GM12878 (cell line): ENCODE data around the gene B3GNT7. TPM values are rescaled to one million over a fixed set of nuclear protein-coding genes. Genes with fewer than 3 reads are reported as not detected.

ENCODE experiments used
- CBX5 ChIP-seq: sonication (generic); IDR thresholded peaks from 2 replicates; pipeline ENCODE4 v1.6.1; 2016; ENCODE audit warnings: low read depth, moderate library complexity, mild to moderate bottlenecking, inconsistent platforms
- EP300 ChIP-seq, 2 experiments: fragments of 150-350 bp in 1 of 2; IDR thresholded peaks; 2 replicates each; pipeline ENCODE4 v1.6.1; 2011 to 2012; ENCODE audit warnings: low read depth in 2 of 2, low read length in 2 of 2, borderline replicate concordance in 1 of 2, improper control_type of control experiment in 1 of 2, inconsistent platforms in 1 of 2; ENCODE audit not compliant: control insufficient read depth in 1 of 2
- LARP7 ChIP-seq: fragments of 450-650 bp; IDR thresholded peaks from 2 replicates; pipeline ENCODE4 v1.6.1; 2017; ENCODE audit warnings: mild to moderate bottlenecking
- NFXL1 ChIP-seq: fragments of 450-650 bp; IDR thresholded peaks from 2 replicates; pipeline ENCODE4 v1.6.1; 2017; ENCODE audit warnings: antibody characterized with exemption, mild to moderate bottlenecking, borderline replicate concordance
- PML ChIP-seq: IDR thresholded peaks from 2 replicates; pipeline ENCODE4 v1.6.1; 2012; ENCODE audit warnings: low read length, inconsistent platforms
- POU2F2 ChIP-seq: IDR thresholded peaks from 3 replicates; pipeline ENCODE4 v1.6.1; 2011; ENCODE audit warnings: low read depth, mild to moderate bottlenecking, low read length, borderline replicate concordance
- RFX5 ChIP-seq: IDR thresholded peaks from 2 replicates; pipeline ENCODE4 v1.6.1; 2011; ENCODE audit warnings: low read depth, low read length, improper control_type of control experiment
- SUZ12 ChIP-seq: fragments of 200-600 bp; sonication (generic); IDR thresholded peaks from one replicate; pipeline ENCODE4 v1.6.1; 2018; ENCODE audit warnings: antibody characterized with exemption, mild to moderate bottlenecking; ENCODE audit not compliant: unreplicated experiment
- TARDBP ChIP-seq: IDR thresholded peaks from 2 replicates; pipeline ENCODE4 v1.6.1; 2016; ENCODE audit warnings: borderline replicate concordance
- polyA plus RNA-seq, 11 experiments: library from polyadenylated mRNA; depleted of rRNA in 4 of 11; unstranded in 6 of 11; stranded (reverse) in 5 of 11; fragments of >200 nt; fragmentation: Nextera tagmentation in 4 of 11; fragmentation: Illumina TruSeq in 1 of 11; extraction: Ambion mirVana in 4 of 11; extraction: Trizol in 1 of 11; gene quantifications; 1 replicate in 1 of 11; 2 replicates in 10 of 11; pipeline versions ENCODE4 v1.2.1 to v1.2.3, GENCODE V29; 2011 to 2016; ENCODE audit warnings: inconsistent platforms in 2 of 11, missing spikeins in 2 of 11, low read depth in 1 of 11
- total RNA-seq, 4 experiments: library from RNA; depleted of rRNA in 3 of 4; stranded (reverse); fragments of >200 nt in 3 of 4; fragmentation: Illumina TruSeq in 1 of 4; extraction: Trizol in 1 of 4; gene quantifications; 2 replicates each; pipeline versions ENCODE4 v1.2.1 to v1.2.3, GENCODE V29; 2013 to 2021
- TF ChIP-seq, protein P1 (sequence below): fragments of 150-350 bp; IDR thresholded peaks from 2 replicates; pipeline ENCODE4 v1.6.1; 2014; ENCODE audit warnings: mild to moderate bottlenecking, low read depth, low read length
- TF ChIP-seq, protein P2 (sequence below): fragments of 450-650 bp; IDR thresholded peaks from 2 replicates; pipeline ENCODE4 v1.6.1; 2017; ENCODE audit warnings: mild to moderate bottlenecking

The B3GNT7 gene
- total and polyA plus RNA-seq, 10 of the 15 experiments (the other 5 are each of a cell fraction or from before 2014, with no cell fraction given): 0.91 to 12.6 (median 3.7) TPM

DNA sequence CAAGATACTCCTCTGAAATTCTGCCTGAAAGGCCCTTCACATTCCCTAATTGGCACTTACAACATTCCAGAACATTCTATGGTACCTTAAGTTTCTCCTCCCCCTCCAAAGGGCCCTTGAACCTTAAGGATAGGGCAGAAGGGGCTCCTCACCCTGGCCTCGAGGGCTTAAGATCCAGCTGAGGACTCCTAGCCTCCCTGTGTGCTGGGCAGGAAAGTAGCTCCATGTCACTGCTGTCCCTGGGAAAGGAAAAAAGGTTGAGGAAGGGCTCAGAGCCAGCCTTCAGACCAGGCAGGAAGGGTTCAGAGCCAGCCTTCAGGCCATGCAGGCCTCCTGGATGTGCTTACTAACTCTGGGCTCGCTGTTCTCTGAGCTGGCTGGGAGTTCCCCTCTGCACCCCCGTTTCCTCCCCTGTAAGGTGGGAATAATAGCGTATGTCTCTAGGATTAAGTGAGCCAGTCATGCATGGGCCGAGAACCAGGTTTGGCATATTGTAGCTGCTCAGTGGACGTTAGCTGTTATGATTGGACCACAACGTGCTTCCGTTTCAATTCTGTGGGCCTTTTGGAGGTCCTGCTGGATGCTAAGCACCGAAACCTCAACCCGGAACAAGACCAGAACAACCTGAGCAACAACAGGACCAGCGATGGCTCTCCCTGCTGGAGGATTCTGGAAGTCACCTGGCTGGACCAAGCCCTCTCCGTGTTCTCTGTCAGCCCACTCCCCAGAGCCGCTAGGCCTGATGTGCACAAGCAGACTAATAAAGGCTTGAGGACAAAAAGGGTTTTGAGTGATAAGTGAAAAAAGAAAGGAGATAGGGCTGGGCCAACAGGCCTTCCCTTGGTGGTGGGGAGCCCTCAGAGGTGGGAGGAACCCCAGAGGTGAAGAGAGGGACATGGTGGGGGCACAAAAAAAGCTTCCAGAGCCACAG, 1.0 kb upstream of the B3GNT7 start (continued):
- TF ChIP-seq LARP7 (no peak), TARDBP (0 out of 2 replicates have a peak, but pooled peaks have one; percentile 47), EP300 (IDR thresholded peaks at IDR 0.05; ENCODE audit: borderline replicate concordance in 1 of 2, control insufficient read depth in 1 of 2, low read depth in 2 of 2, low read length in 2 of 2) (peak in 1 of 2 experiments; percentile 53; a peak in 1 of 4 replicates), NFXL1 (no peak), RFX5 (0 out of 2 replicates have a peak, but pooled peaks have one; percentile 19), PML (peak; percentile 74; the same call in 1 of the 2 replicates), POU2F2 (peak; percentile 55; the same call in 2 of the 3 replicates), SUZ12 (no peak), CBX5 (no peak)
- TF ChIP-seq, protein P1, sequence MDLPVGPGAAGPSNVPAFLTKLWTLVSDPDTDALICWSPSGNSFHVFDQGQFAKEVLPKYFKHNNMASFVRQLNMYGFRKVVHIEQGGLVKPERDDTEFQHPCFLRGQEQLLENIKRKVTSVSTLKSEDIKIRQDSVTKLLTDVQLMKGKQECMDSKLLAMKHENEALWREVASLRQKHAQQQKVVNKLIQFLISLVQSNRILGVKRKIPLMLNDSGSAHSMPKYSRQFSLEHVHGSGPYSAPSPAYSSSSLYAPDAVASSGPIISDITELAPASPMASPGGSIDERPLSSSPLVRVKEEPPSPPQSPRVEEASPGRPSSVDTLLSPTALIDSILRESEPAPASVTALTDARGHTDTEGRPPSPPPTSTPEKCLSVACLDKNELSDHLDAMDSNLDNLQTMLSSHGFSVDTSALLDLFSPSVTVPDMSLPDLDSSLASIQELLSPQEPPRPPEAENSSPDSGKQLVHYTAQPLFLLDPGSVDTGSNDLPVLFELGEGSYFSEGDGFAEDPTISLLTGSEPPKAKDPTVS: peak; percentile 82; the same call in 1 of the 2 replicates
- TF ChIP-seq, protein P2, sequence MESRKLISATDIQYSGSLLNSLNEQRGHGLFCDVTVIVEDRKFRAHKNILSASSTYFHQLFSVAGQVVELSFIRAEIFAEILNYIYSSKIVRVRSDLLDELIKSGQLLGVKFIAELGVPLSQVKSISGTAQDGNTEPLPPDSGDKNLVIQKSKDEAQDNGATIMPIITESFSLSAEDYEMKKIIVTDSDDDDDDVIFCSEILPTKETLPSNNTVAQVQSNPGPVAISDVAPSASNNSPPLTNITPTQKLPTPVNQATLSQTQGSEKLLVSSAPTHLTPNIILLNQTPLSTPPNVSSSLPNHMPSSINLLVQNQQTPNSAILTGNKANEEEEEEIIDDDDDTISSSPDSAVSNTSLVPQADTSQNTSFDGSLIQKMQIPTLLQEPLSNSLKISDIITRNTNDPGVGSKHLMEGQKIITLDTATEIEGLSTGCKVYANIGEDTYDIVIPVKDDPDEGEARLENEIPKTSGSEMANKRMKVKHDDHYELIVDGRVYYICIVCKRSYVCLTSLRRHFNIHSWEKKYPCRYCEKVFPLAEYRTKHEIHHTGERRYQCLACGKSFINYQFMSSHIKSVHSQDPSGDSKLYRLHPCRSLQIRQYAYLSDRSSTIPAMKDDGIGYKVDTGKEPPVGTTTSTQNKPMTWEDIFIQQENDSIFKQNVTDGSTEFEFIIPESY: no peak
